HepG2 (cell line): ENCODE data around the gene PRSS2.

Experiments used
- CHD2 ChIP-seq: IDR thresholded peaks from 2 replicates; pipeline ENCODE4 v1.6.1; 2011; ENCODE audit warnings: low read depth, low read length, improper control_type of control experiment
- ETV5 ChIP-seq: IDR thresholded peaks from 2 replicates; pipeline ENCODE4 v1.6.1; 2018; ENCODE audit warnings: missing biosample characterization, missing genetic modification reagents, inconsistent platforms, borderline replicate concordance
- MAZ ChIP-seq, 2 experiments: sonication (generic) in 1 of 2; formaldehyde crosslinking in 1 of 2; IDR thresholded peaks; 2 replicates each; pipeline versions ENCODE4 v1.5.0 to v1.6.1; 2012 to 2020; ENCODE audit warnings: low read depth in 2 of 2, mild to moderate bottlenecking in 2 of 2, borderline replicate concordance in 1 of 2, improper control_type of control experiment in 1 of 2, low read length in 1 of 2, missing genetic modification reagents in 1 of 2, moderate library complexity in 1 of 2
- POLR2AphosphoS5 ChIP-seq: IDR thresholded peaks from 2 replicates; pipeline ENCODE4 v1.6.1; 2012; ENCODE audit warnings: low read depth, low read length
- TCF12 ChIP-seq, 2 experiments: fragments of 450-650 bp in 1 of 2; sonication (generic) in 1 of 2; formaldehyde crosslinking in 1 of 2; IDR thresholded peaks; 2 replicates each; pipeline versions ENCODE4 v1.6.1 to v1.8.0; 2017 to 2022; ENCODE audit warnings: antibody characterized with exemption in 1 of 2, mild to moderate bottlenecking in 1 of 2, missing genetic modification reagents in 1 of 2, moderate library complexity in 1 of 2
- ZNF207 ChIP-seq: fragments of 450-650 bp; IDR thresholded peaks from 2 replicates; pipeline ENCODE4 v1.6.1; 2016; ENCODE audit warnings: antibody characterized with exemption, borderline replicate concordance
- ZNF224 ChIP-seq: sonication (generic); formaldehyde crosslinking; IDR thresholded peaks from 2 replicates; pipeline ENCODE4 v1.5.0; 2020; ENCODE audit warnings: mild to moderate bottlenecking, missing genetic modification reagents
- ZNF232 ChIP-seq: sonication (generic); formaldehyde crosslinking; IDR thresholded peaks from 2 replicates; pipeline ENCODE4 v1.4.0; 2020; ENCODE audit warnings: missing genetic modification reagents, borderline replicate concordance
- TF ChIP-seq, protein P1 (sequence below): sonication (generic); formaldehyde crosslinking; IDR thresholded peaks from 2 replicates; pipeline ENCODE4 v1.4.0; 2020; ENCODE audit warnings: missing genetic modification reagents

DNA sequence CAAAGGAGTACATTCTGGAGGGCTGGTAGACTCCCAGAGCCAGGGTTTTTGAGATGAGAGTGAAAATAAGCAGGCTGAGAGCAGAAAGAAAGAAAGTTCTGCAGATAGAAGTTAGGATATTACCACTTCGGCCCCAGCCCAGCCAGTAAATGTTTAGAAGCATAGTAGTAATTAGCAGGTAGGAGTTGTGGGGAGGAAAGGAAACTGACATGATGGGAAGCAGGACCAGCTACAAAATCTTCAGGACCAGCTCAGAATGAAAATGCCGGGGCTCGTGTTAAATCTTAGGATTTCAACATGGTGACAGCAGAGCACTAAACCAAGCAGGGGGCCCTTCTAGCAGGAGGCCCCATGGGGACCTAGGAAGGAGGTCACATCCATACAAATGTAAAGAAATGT is 28.7 kb downstream of the PRSS2 start:
- no peak for TF ChIP-seq POLR2AphosphoS5
- TF ChIP-seq CHD2: no peak
- TF ChIP-seq ZNF224 (CRISPR knock-in tag): no peak
- no peak for TF ChIP-seq MAZ (IDR thresholded peaks at IDR 0.05; ENCODE audit: borderline replicate concordance, low read depth, low read length)
- no peak for TF ChIP-seq MAZ (CRISPR knock-in tag; IDR thresholded peaks at IDR 0.05; ENCODE audit: low read depth)
- TF ChIP-seq, protein P1, sequence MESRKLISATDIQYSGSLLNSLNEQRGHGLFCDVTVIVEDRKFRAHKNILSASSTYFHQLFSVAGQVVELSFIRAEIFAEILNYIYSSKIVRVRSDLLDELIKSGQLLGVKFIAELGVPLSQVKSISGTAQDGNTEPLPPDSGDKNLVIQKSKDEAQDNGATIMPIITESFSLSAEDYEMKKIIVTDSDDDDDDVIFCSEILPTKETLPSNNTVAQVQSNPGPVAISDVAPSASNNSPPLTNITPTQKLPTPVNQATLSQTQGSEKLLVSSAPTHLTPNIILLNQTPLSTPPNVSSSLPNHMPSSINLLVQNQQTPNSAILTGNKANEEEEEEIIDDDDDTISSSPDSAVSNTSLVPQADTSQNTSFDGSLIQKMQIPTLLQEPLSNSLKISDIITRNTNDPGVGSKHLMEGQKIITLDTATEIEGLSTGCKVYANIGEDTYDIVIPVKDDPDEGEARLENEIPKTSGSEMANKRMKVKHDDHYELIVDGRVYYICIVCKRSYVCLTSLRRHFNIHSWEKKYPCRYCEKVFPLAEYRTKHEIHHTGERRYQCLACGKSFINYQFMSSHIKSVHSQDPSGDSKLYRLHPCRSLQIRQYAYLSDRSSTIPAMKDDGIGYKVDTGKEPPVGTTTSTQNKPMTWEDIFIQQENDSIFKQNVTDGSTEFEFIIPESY (CRISPR knock-in tag): no peak
- TF ChIP-seq ZNF232 (CRISPR knock-in tag): no peak
- TF ChIP-seq ZNF207: no peak
- no peak for TF ChIP-seq TCF12 (IDR thresholded peaks at IDR 0.05)
- TF ChIP-seq TCF12 (CRISPR knock-in tag; IDR thresholded peaks at IDR 0.05): no peak
- no peak for TF ChIP-seq ETV5 (CRISPR knock-in tag)
